ENCODE measurements around the gene NEK10. TPM values are rescaled to one million over a fixed set of nuclear protein-coding genes. Genes with fewer than 3 reads are reported as not detected.

The NEK10 gene
- polyA plus RNA-seq, 6 donors from 2014 or later = 0.35 TPM; not detected in 5

GRCh38 chr3:27105904-27106303 lies 263.3 kb downstream of the NEK10 start:
- Mint-ChIP-seq H3K9me3 (peaks cover 0 to 2% (median 0%) of the 10 kb centered on the region in 7 donors), H3K4me1 (no peaks in the 10 kb centered on the region), H3K27ac (no peak overlapping the region), H3K36me3 (no peaks in the 10 kb centered on the region), H3K4me3 (no peak overlapping the region), H3K27me3 (no peaks in the 10 kb centered on the region)
- DNase-seq (no peak), ATAC-seq (ENCODE audit: low read depth in 2 of 2) (no peak)

- Mint-ChIP-seq H3K27me3 (no peaks in the 10 kb centered on the region), H3K36me3 (no peaks in the 10 kb centered on the region), H3K4me1 (no peaks in the 10 kb centered on the region), H3K27ac (peak overlapping the region in 1 of 6 donors; percentile 71), H3K9me3 (peaks cover 0 to 7% (median 2%) of the 10 kb centered on the region in 7 donors), H3K4me3 (no peak overlapping the region)
- ATAC-seq (ENCODE audit: low read depth in 2 of 2) (no peak), DNase-seq (no peak)
Observed at GRCh38 chr3:27097182-27097581, 272.0 kb downstream of the NEK10 start.

GRCh38 chr3:27095553-27096222 lies 273.5 kb downstream of the NEK10 start:
- ATAC-seq (ENCODE audit: low read depth in 2 of 2) (no peak), DNase-seq (no peak)
- no peak overlapping the region for H3K27ac Mint-ChIP-seq
- H3K4me1 Mint-ChIP-seq = no peaks in the 10 kb centered on the region
- H3K36me3 Mint-ChIP-seq = no peaks in the 10 kb centered on the region
- H3K4me3 Mint-ChIP-seq = no peak overlapping the region
- H3K27me3 Mint-ChIP-seq = no peaks in the 10 kb centered on the region
- H3K9me3 Mint-ChIP-seq = peaks cover 0 to 7% (median 0%) of the 10 kb centered on the region in 7 donors

- H3K27ac Mint-ChIP-seq = no peak overlapping the region
- H3K4me1 Mint-ChIP-seq = no peaks in the 10 kb centered on the region
- no peaks in the 10 kb centered on the region for H3K36me3 Mint-ChIP-seq
- DNase-seq = no peak
- H3K27me3 Mint-ChIP-seq = no peaks in the 10 kb centered on the region
- H3K9me3 Mint-ChIP-seq = peaks cover 0 to 4% (median 0%) of the 10 kb centered on the region in 7 donors
- no peak overlapping the region for H3K4me3 Mint-ChIP-seq
- no peak for ATAC-seq (ENCODE audit: low read depth in 2 of 2)
Observed at GRCh38 chr3:27094721-27095120, 274.5 kb downstream of the NEK10 start.

- no peak for ATAC-seq (ENCODE audit: low read depth in 2 of 2)
- Mint-ChIP-seq H3K27me3 (no peaks in the 10 kb centered on the region), H3K4me1 (no peaks in the 10 kb centered on the region), H3K36me3 (no peaks in the 10 kb centered on the region), H3K9me3 (peaks cover 0 to 4% (median 0%) of the 10 kb centered on the region in 7 donors), H3K27ac (no peak overlapping the region), H3K4me3 (no peak overlapping the region)
- no peak for DNase-seq
Observed at GRCh38 chr3:27093771-27094170, 275.4 kb downstream of the NEK10 start.

- Mint-ChIP-seq H3K4me3 (no peak overlapping the region), H3K27ac (no peak overlapping the region), H3K36me3 (no peaks in the 10 kb centered on the region), H3K9me3 (peaks cover 0 to 2% (median 0%) of the 10 kb centered on the region in 7 donors), H3K27me3 (peaks cover 0 to 2% (median 0%) of the 10 kb centered on the region in 3 donors), H3K4me1 (no peaks in the 10 kb centered on the region)
- DNase-seq = no peak
- ATAC-seq (ENCODE audit: low read depth in 2 of 2) = no peak
Observed at GRCh38 chr3:27090275-27091041, 278.7 kb downstream of the NEK10 start.

GRCh38 chr3:27089645-27090044 lies 279.5 kb downstream of the NEK10 start:
- no peaks in the 10 kb centered on the region for H3K4me1 Mint-ChIP-seq

GRCh38 chr3:27089068-27089467 lies 280.1 kb downstream of the NEK10 start:
- no peak overlapping the region for H3K27ac Mint-ChIP-seq
- peaks cover 0 to 2% (median 0%) of the 10 kb centered on the region in 7 donors for H3K9me3 Mint-ChIP-seq
- H3K36me3 Mint-ChIP-seq = no peaks in the 10 kb centered on the region
- peaks cover 0 to 5% (median 0%) of the 10 kb centered on the region in 3 donors for H3K27me3 Mint-ChIP-seq
- H3K4me1 Mint-ChIP-seq = no peaks in the 10 kb centered on the region
- no peak for ATAC-seq (ENCODE audit: low read depth in 2 of 2)
- DNase-seq = no peak
- H3K4me3 Mint-ChIP-seq = no peak overlapping the region

More at GRCh38 chr3:27089645-27090044, 279.5 kb downstream of the NEK10 start:
- Mint-ChIP-seq H3K27ac (no peak overlapping the region), H3K4me3 (no peak overlapping the region), H3K36me3 (no peaks in the 10 kb centered on the region), H3K27me3 (peaks cover 0 to 5% (median 0%) of the 10 kb centered on the region in 3 donors), H3K9me3 (peaks cover 0 to 2% (median 0%) of the 10 kb centered on the region in 7 donors)
- DNase-seq (no peak), ATAC-seq (ENCODE audit: low read depth in 2 of 2) (no peak)

- Mint-ChIP-seq H3K36me3 (no peaks in the 10 kb centered on the region), H3K4me3 (no peak overlapping the region), H3K4me1 (no peaks in the 10 kb centered on the region), H3K9me3 (no peaks in the 10 kb centered on the region), H3K27ac (no peak overlapping the region), H3K27me3 (peaks cover 0 to 5% (median 0%) of the 10 kb centered on the region in 3 donors)
- DNase-seq (no peak), ATAC-seq (ENCODE audit: low read depth in 2 of 2) (no peak)
Observed at GRCh38 chr3:27085829-27086730, 283.1 kb downstream of the NEK10 start.

- peaks cover 0 to 5% (median 0%) of the 10 kb centered on the region in 3 donors for H3K27me3 Mint-ChIP-seq
- H3K4me3 Mint-ChIP-seq = no peak overlapping the region
- no peak for ATAC-seq (ENCODE audit: low read depth in 2 of 2)
- no peak overlapping the region for H3K27ac Mint-ChIP-seq
- no peaks in the 10 kb centered on the region for H3K4me1 Mint-ChIP-seq
- no peak for DNase-seq
- H3K36me3 Mint-ChIP-seq = no peaks in the 10 kb centered on the region
- H3K9me3 Mint-ChIP-seq = no peaks in the 10 kb centered on the region
Observed at GRCh38 chr3:27081992-27082607, 287.1 kb downstream of the NEK10 start.

GRCh38 chr3:27081566-27081965 lies 287.6 kb downstream of the NEK10 start:
- peaks cover 0 to 5% (median 0%) of the 10 kb centered on the region in 3 donors for H3K27me3 Mint-ChIP-seq
- no peaks in the 10 kb centered on the region for H3K36me3 Mint-ChIP-seq
- DNase-seq (no peak), ATAC-seq (ENCODE audit: low read depth in 2 of 2) (no peak)
- no peaks in the 10 kb centered on the region for H3K4me1 Mint-ChIP-seq
- H3K27ac Mint-ChIP-seq = no peak overlapping the region
- H3K4me3 Mint-ChIP-seq = no peak overlapping the region
- no peaks in the 10 kb centered on the region for H3K9me3 Mint-ChIP-seq

- H3K4me1 Mint-ChIP-seq = no peaks in the 10 kb centered on the region
- ATAC-seq (ENCODE audit: low read depth in 2 of 2) = no peak
- H3K27ac Mint-ChIP-seq = no peak overlapping the region
- H3K27me3 Mint-ChIP-seq = peaks cover 0 to 3% (median under 1%) of the 10 kb centered on the region in 3 donors
- H3K36me3 Mint-ChIP-seq = no peaks in the 10 kb centered on the region
- no peak for DNase-seq
- peaks cover 0 to 1% (median 0%) of the 10 kb centered on the region in 7 donors for H3K9me3 Mint-ChIP-seq
- no peak overlapping the region for H3K4me3 Mint-ChIP-seq
Observed at GRCh38 chr3:27080258-27080525, 289.0 kb downstream of the NEK10 start.

Data from naive B cell (primary cell).